ENCODE data around the gene ANKRD6. TPM values are rescaled to one million over a fixed set of nuclear protein-coding genes. Genes with fewer than 3 reads are reported as not detected.

ANKRD6 gene
- total RNA-seq (2022; extraction: Qiagen RNA extraction) = 1.7 to 2.3 TPM (median 1.8 TPM) in 5 replicates

GRCh38 chr6:89432875-89433251, at the start of gene ANKRD6:
Gene ANKRD6 (plus strand): TSS chr6:89433152. CDS start chr6:89566977, 133,825 bp downstream.

GRCh38 chr6:89412071-89413005, 20.6 kb upstream of the ANKRD6 start, which contains the start of gene RRAGD:
Gene RRAGD (minus strand): TSS chr6:89412273. CDS start chr6:89411993, 280 bp downstream.

GRCh38 chr6:89638320-89639195, 205.6 kb downstream of the ANKRD6 start, which contains the start of gene LYRM2:
Gene LYRM2 (minus strand): TSS chr6:89638747. CDS start chr6:89638716, 31 bp downstream.

Other genes with a start within 250 kb of the ANKRD6 start
- not detected in 5 replicates for gene GABRR1, start 215.8 kb upstream of the ANKRD6 start, total RNA-seq (2022; extraction: Qiagen RNA extraction)
- not detected in 5 replicates for gene GABRR2, start 117.9 kb upstream of the ANKRD6 start, total RNA-seq (2022; extraction: Qiagen RNA extraction)
- gene UBE2J1, start 80.4 kb upstream of the ANKRD6 start, total RNA-seq (2022; extraction: Qiagen RNA extraction) = 12.5 to 16.9 TPM (median 15.3 TPM) in 5 replicates
- 3.6 to 5.4 TPM (median 4.6 TPM) in 5 replicates for gene RRAGD, start 20.9 kb upstream of the ANKRD6 start, total RNA-seq (2022; extraction: Qiagen RNA extraction)
- gene LYRM2, start 205.6 kb downstream of the ANKRD6 start, total RNA-seq (2022; extraction: Qiagen RNA extraction) = 28.5 to 35.0 TPM (median 33.9 TPM) in 5 replicates

All from A549 treated with Mapracorat at 1 μM for 4 hours (cell line).